NCI-H345 treated with DMSO at 0.1 percent for 48 hours (cell line): ENCODE data around the gene C16orf78.

Experiments
- DNase-seq: peaks from one replicate; lab custom pipeline; 2025; ENCODE audit not compliant: unreplicated experiment; lab: John Stamatoyannopoulos, UW

Gene C16orf78

DNA sequence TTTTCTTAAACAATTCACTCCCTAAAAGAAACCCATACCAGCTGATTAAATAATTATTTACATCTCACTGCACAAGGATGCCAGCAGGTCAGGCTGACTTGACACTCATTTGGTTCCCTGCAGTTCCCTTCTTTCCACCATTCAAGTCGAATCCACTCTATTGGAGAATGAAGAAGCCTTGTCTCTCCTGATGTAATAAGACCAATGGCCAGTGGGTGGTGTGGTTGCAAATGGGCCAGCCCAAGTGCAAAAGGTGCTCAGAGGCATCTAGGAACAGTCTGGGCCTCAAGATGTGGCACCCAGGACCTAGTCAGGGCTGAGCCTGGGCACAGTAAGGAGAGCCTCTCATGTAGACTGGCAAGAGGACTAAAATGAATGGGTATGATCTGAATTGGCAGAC, 9.3 kb downstream of the C16orf78 start:
- DNase-seq, result no peak

DNA sequence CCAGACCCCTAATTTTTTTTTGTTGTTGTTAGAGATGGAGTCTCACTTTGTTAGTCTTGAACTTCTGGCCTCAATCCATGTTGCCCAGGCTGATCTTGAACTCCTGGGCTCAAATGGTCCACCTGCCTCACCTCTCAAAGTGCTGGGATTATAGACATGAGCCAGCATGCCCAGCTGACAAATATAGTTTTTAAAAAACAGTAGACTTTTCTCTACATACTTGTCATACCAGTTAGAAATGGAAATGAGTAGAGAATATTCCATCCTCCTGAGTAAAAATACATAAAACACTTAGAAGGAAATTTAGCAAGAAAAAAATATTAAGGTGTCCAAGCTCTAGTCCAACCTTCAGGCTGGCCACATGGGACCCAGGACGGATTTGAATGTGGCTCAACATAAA, 21.4 kb downstream of the C16orf78 start:
- no peak for DNase-seq

DNA sequence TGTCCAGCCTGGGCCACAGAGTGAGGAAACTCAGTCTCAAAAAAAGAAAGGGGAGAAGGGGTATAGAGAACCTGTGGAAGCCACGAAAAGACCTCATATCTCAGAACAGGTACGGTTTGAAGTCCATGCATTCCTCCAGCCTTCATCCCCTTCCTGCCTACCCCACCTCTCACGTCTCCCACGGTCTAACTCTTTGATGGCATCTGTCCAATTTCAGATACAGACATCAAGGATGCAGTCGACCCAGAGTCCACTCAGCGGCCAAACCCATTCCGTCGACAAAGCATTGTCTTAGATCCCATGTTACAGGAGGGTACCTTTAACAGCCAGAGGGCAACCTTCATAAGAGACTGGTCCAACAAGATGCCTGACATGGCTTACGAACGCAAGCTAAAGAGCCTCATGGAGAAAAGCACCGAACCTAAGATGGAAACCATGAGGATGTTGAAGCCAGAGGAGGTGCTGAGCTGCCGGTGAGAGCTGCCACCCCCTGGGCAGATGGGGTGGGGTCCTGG, 22.7 kb downstream of the C16orf78 start:
- DNase-seq, result no peak

DNA sequence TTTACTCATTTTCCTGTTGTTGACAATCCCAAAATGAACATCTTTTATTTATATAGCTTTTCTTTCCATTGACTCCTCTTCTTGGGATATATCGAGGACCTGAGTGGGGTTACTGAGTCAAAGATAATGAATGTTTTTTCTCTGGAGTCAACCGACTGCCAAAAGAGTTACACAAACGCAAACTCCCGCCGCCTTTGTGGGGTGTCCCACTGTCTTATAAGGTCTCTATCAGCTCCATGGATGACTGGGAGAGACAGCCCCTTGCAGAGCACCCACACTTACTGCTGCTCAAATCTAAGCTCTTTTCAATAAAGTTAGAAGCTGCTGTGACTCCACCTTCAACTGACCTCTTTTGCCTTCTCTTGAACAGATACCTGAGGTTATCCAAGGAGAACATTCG, 25.2 kb downstream of the C16orf78 start:
- DNase-seq, result no peak

DNA sequence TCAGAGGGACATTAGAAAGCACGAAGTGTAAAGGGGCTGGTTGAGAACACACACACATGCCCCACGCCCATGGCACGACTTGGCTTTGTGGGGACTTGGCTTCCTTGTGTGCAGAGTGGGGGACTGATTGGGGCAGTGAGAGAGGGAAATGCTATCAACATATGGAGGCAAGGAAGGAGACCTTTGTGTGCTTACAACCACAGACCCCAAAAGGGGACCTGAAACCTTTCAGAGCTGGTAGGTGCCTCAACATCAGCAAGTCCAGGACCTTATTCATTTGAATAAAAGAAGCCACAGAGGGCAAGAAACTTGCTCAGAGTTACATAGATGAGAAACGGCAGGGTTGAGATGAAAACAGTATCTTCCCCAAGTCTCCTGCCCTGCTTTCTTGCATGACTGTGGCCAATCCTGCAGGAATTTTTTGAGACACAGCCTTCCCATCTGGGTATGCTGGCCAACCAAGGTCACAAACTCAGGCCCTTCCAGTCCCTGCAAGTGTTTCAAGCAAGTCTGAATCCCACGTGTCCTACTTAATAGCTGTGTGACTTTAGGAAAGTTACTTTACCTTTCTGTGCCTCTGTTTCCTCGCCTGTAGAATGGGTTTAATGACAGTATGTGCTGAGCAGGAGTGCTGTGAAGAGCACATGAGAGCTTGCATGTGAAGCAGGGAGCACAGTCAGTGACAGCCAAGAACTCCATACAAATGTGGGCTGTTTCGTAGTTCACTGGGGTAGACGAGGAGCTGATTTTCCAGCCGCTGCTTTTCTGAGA, 26.2 kb downstream of the C16orf78 start:
- no peak for DNase-seq

DNA sequence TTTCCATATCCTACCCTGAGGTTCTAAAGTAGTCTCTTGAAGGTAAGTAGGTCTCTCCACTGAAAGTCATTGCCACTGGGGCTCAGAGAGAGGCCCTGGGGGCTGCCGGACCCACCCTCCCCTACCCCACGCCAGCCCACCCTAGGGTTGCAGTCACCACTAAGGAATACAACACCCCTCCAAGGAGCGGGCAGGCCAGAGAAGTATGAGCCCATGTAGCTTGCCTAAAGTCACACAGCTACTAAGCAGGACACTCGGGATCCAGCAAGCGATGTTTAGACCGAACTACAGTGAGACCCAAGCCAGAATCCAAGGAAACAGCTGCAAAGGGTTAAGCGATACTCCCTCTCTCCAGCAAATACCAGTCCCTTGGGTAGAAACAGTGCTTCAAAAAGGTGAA, 27.0 kb downstream of the C16orf78 start:
- no peak for DNase-seq

DNA sequence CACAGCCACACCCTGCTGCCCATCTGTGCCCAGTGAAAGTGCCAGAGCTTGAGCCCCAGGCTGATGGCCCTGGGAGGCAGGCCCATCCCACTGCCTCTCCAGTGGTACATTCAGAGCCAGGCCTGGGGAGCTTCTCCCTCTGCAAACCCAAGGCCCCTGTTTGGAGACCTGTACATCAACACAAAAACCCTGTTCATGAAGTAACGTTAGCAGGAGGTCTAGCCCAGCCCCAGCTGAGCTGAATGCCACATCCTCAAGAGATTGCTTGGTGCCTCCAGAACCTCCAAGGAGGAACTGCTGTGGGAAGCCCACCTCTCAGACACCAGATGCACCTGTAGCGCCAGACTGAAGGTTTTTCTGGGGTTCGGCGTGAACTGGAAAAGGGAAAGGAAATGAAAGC, 31.5 kb downstream of the C16orf78 start:
- DNase-seq, result no peak

DNA sequence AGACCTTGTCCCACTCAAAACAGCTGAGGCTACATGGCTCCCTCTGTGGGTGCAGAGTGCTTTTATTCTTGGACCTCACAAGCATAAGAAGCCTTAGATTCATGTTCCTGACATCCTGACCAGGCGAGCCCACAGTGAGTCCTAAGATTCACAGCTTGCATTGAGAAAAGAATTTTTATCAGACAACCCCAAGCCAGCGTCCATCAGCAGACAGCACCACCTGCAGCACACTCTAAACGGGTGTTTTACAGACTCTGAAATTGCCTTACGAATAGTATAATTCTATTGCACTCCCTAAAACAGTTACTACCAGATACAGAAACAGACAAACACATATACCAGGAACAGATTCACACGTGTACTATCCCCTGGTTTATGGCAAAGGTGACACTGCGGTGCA, 31.9 kb downstream of the C16orf78 start:
- no peak for DNase-seq

DNA sequence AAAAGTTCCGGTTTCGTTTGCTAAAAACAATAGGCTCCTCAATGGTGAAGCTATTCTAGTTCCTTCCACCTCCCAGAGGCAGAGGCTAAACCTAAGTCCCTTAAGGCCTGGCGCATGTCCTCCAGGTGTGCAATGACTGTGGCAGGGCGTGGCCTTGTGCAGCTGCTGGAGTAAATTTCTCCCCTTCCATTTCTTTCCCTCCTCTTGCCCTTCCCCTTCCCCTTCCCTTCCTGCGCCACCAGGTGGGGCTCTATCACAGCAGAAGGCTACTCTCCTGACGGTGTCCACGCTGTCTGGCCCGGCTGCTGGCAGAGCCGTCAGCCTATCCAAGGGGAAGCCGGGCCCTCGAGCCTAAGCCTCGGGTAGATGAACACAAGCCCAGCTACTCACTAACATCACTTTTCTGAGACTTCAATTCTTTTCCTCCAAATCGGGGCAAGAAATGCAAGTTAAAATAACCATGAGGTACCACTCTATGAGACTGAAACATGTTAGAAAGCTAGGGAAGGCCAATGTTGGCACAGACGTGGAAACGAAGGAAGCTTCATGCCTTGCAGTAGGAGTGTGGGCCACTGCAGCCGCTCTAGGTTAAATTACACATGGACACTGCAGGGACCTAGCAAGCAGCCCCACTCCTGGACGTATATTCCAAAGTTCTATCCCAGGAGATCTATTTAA, 34.4 kb downstream of the C16orf78 start:
- no peak for DNase-seq

DNA sequence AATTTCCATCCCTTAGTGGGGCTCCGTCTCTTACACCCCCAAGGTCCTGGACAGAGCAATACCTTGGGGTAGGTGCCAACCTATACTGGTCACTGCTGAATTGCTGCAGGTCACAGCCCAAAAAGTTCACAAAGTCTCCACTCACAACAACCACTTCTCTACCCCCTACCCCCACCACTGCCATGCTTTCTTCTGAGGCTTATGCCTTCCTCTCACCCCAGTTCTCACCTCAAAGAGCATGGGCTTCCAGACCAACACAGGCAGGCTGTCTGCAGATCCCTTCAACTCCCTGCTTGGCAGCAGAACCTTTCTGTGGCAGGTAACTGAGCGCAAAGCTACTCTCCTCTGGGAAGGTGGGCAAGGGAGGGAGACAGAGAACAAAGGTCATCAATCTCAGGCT, 35.5 kb downstream of the C16orf78 start:
- no peak for DNase-seq

DNA sequence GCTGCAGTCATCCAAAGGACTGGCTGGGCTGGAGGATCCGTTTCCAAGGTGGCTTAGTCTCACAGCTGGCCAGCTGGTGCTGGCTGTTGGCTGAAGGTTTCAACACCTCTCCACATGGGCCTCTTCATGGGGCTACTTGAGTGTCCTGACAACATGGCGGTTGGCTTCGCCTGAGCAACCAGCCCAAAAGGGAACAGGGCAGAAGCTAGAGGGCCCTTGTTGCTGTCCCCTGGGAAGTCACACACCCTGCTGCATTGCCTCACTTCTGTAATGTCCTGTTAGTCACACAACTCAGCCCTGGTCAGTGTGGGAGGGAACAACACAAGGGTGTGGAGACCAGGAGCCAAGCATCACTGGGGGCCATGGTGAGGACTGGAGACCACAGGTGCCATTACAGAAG, 36.6 kb downstream of the C16orf78 start:
- no peak for DNase-seq

DNA sequence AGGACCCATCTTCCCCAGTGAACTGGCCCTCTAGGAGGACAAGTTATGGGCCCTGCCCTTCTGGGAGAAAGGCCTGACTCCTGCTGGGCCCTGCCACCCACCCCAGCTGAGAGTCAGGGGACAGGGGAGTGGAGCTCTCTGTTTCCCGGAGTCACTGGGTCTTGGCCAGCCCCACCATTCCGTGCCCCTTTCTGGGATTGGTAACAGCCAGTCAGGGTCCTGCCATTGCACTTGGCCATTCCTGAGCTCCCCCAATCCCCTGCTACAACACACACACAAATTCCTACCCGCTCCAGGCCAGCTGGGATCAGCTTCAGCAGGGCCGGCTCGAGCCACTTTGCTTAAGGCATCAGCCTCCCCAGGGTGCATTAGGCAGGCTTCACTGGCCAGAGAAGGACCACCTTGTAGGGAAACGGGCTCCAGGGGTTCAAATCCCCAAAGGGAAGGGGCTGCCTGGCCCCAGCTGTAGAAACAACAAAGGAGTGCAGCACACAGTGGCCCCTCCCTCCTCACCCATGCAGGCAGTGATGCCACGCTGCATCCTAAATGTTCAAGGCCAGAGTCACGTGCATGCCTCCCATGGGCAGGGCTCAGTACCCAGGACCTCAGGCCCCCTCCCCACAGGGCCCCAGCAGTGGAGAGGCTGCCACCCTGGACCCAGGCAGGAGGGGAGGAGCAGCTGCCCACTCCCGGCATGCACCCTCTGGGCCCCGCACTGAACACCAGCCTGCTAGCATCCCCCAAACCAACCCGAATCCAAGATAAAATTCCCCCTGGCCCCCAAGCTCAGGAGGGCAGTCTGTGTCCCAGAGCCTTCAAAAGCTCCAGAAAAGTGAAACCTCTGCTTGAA, 37.7 kb downstream of the C16orf78 start:
- DNase-seq, result no peak

DNA sequence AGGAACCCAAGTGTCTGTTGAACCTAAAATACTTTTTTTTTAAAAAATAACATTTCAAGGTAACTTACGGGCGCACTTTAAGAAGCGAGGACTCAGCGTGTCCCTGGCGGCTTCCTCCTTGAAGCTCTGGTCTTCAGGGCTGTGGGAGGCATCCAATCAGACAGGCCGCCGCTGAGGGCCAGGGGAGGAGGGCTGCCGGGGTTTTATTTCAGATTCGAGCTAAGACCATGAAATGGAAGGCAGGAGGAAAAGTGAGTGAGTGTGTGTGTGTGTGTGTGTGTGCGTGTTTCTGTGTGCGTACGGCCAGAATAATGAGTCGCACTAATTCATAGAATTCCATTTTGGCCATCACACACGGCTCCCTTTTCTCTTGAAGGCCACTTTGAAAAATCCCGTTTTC, 41.1 kb downstream of the C16orf78 start:
- DNase-seq, result no peak

DNA sequence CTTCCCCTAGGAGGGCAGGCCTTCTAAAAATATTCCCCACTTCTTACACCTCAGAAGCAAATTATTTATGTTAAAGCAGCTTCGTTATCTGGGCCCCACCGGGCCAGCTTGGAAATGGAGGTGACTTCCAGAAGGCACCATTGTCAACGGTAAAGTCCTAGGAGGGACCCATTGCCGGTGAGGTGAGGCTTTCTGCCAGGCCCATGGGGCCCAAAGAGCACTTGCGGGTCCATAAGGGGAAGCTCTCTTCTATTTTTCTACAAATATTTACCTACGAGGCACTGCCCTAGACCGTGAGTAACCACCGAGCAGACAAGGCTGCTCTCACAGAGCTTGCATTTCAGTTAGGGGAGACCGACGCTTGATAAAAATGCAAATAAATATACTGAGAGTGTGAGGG, 41.5 kb downstream of the C16orf78 start:
- no peak for DNase-seq

DNA sequence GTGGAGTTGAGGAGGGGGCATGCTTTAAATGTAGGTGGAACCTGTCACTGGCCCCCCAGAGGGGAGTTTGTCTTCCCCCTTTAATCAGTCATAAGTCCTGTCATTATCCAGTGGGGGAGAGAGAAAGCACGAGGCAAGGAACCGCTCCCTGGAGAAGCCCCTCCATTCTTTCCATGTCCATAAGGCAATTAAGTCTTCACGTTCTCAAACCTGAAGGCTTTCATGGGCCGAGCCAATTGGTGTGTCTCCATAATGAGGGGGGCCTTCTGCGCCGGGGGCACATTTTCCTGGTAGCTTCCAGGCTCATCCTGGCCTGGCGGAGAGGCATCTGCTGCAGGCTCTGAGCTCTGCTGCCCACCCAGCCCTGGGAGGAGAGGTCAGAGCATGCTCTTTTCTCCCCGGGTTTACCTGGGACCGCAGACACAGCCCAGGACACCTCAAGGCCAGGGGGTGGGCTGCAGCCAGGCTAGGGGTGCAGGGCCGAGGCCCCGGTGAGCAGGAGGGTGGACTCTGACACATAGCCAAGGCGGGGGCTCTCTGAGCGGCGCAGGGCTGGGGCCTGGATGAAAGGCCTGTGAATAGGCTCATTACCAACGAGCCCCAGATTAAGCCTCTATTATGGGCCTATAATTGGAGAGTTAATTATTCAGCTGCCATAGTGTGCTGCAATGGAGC, 42.5 kb downstream of the C16orf78 start:
- no peak for DNase-seq

DNA sequence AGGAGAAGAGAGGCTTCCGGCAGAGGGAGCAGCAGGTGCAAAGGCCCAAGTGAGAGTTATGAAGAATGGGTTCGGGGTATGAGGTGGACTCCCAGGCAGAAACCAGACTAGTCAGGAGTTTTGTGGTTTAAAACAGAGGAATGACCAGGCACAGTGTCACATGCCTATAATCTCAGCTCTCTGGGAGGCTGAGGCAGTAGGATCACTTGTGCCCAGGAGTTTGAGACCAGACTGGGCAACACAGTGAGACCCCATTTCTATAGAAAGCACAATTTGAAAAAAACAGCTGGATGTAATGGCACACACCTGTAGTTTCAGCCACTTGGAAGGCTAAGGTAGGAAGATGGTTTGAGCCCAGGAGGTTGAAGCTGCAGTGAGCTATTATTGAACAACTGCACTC, 43.8 kb downstream of the C16orf78 start:
- no peak for DNase-seq

DNA sequence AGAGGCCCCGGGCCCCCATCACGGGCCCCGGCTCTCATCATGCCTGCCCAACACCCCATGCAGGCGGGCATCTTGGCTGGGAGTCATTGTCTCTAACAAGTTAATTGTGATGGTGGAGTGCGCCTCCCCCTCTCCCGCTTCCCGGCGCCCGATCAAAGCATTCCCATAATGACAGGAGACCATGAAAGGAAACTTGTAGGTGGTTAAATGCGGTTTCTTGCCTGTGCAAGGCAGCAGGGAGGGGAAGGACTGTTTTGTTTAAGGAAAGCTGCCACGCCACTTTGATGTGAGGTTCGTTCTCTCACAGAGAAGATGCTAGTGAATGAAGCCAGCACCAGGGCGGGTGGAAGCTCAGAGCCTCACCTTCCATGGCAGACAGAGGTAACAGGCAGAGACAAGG, 45.4 kb downstream of the C16orf78 start:
- no peak for DNase-seq

DNA sequence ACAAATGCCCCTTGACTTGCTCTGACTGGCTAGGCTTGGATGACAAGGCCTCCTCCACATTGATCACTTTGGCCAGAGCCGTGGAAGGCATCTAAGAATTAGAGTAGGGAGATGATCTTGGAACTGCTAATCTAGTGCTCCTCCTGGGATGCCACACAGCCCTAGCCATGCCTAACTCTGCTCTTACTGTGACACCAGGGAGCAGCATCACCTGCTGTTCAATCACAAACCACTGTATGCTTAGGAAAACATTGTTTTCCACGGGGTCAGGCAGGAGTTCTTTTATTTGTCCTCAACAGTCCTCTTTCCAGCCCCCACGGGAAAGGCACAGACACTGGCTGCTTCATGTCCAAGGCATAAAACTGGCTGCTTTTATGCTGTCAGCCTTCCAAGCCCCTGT, 46.3 kb downstream of the C16orf78 start:
- DNase-seq, result no peak

DNA sequence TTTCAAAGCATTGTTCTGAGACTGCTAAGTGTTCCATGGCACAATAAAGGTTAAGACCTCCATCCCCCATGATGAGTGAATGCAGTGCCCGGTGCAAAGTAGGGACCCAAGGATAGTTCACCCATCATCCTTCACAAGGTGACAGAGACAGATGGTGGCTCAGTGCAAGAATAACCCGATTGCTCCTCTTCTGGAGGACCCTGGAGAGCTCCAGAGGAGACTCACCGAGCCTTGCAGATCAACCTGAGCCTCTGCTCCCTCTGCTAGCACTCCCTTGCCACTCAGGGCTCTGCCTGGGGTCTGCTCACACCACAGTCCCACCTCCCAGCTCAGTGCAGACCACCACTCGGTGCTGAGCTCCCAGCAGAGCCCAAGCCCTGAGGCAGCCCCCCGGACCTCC, 49.3 kb downstream of the C16orf78 start:
- DNase-seq, result no peak

DNA sequence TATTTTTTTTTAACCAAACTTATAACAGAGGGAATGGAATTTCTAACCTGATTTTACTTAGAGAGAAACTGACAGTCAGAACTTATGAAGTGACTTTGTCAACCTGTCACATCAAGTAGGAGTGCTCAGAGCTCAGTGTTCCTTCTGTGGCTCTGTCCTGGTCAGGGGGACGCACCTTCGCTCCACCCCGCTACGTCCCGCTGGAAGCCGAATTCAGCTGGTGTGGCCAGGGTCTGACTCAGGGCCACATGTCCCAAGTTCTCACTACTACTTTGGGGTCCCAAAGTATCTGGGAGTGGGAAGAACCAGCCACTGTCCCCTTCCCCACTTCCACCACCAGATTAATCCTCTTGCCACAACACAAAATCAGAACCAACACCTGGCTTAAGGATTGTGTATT, 51.4 kb downstream of the C16orf78 start:
- DNase-seq, result no peak

DNA sequence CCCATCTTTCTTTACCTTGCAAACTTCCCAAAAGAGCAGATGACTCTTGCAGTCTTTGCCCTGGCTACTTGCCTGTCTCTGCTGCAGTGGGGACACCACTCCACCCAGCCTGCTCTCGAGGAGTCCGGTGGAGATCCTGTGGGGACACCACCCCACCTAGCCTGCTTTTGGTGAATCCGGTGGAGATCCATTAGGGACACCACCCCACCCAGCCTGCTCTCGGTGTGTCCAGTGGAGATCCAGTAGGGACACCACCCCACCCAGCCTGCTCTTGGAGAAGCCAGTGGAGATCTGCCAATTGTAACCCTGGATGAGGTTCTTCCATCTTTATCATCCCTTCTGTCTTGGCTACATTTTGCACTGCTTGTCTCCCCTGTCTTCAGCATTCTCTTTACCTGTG, 54.2 kb downstream of the C16orf78 start:
- DNase-seq, result no peak
